ENCODE measurements around the gene AKNA.

AKNA gene

GRCh38 chr9:114409842-114410241 is 22.1 kb upstream of the AKNA start:
- TF ChIP-seq GATA2 (IDR thresholded peaks at IDR 0.05; ENCODE audit: low read depth, low read length) = no peak
- no peak for TF ChIP-seq GATA3 (IDR thresholded peaks at IDR 0.05; ENCODE audit: low read depth, low read length)

DNA sequence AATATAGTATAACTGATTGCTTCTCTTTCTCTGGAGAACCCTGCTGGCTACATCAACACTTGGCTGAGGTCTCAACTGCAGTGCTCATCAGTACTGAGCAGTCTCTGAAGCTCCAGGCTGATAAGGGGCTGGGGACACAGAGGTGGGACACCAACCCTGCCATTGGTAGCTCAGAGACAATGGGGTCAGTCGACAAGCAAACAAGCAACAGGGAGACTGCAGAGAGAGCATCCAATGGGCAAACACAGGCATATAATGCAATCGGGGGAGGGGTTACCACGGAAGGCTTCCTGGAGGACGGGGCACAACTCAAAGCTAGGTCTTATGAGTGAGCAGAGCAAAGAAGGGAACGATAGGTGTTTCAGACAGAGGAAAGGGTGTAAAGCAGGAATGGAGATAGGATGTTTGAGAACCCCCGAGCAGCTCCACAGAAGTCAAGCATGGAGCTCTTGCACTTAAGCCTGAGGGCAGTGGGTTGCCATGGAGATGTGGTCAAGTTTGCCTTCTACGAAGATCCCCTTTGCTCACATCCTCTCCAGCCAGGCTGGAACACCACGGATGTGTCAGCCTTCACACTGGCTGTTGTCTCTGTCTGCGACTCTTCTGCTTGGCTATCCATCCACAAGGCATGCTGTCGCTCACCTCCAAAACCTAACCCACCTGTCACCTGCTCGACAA is 21.5 kb upstream of the AKNA start:
- TF ChIP-seq GATA2 (IDR thresholded peaks at IDR 0.05; ENCODE audit: low read depth, low read length) = no peak
- TF ChIP-seq GATA3 (IDR thresholded peaks at IDR 0.05; ENCODE audit: low read depth, low read length) = no peak

- TF ChIP-seq GATA3 (IDR thresholded peaks at IDR 0.05; ENCODE audit: low read depth, low read length) (no peak), GATA2 (IDR thresholded peaks at IDR 0.05; ENCODE audit: low read depth, low read length) (no peak)
Observed at GRCh38 chr9:114408645-114409044, 20.9 kb upstream of the AKNA start.

DNA sequence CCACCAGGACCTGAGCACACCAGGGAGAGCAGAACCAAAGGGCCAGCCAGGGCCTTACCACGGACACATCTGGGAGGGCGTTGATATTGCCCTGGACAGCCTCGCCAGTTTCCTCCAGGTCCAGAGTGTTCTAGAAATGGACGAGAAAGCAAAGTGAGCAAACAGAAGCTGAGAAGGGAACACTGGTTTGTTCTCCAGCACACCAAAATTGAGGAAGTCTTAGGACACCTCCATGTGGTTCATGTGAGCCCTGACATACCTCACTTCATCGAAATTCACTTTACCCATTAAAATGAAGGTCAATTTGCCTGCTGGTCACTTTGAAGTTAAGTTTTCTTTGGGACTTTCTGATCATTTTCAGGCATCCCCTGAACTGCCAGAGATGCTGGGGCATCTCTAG is 20.1 kb upstream of the AKNA start:
- TF ChIP-seq GATA3 (IDR thresholded peaks at IDR 0.05; ENCODE audit: low read depth, low read length) (no peak), GATA2 (IDR thresholded peaks at IDR 0.05; ENCODE audit: low read depth, low read length) (no peak)

- TF ChIP-seq GATA3 (IDR thresholded peaks at IDR 0.05; ENCODE audit: low read depth, low read length) (no peak), GATA2 (IDR thresholded peaks at IDR 0.05; ENCODE audit: low read depth, low read length) (no peak)
Observed at GRCh38 chr9:114406441-114406840, 18.7 kb upstream of the AKNA start.

DNA sequence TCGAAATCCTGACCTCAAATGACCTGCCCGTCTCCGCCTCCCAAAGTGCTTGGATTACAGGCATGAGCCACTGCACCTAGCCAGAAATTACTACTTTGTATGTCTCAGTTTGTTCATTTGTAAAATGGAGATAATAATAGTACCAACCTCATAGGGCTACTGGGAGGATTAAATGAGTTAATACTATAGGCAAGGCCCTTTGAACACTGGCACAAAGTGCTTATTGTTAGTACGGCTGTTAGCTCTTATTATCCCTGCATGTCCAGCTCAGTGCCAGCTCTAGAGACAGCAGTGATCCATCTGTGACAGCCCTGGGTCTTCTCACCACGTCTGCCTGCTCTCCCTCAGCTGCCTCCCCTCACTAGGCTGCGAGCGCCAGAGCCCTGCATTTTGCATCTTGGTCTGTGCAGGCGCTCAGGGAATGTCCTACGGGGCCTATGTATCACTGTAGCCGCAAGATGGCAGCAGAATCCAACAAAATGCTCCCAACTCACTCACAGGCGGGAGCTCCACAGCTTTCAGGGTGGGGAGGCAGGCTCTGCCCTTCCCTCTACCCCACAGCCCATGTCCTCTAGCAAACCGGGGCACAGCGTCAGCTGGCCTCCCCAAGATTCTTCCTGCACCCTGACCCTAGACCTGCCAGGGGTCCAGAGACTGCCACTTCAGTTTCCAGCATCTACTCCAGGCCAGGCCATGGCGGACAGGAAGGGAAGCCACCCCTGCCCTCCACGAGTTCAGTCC is 17.7 kb upstream of the AKNA start:
- no peak for TF ChIP-seq GATA3 (IDR thresholded peaks at IDR 0.05; ENCODE audit: low read depth, low read length)
- no peak for TF ChIP-seq GATA2 (IDR thresholded peaks at IDR 0.05; ENCODE audit: low read depth, low read length)

GRCh38 chr9:114404531-114404930 is 16.7 kb upstream of the AKNA start:
- no peak for TF ChIP-seq GATA2 (IDR thresholded peaks at IDR 0.05; ENCODE audit: low read depth, low read length)
- no peak for TF ChIP-seq GATA3 (IDR thresholded peaks at IDR 0.05; ENCODE audit: low read depth, low read length)

DNA sequence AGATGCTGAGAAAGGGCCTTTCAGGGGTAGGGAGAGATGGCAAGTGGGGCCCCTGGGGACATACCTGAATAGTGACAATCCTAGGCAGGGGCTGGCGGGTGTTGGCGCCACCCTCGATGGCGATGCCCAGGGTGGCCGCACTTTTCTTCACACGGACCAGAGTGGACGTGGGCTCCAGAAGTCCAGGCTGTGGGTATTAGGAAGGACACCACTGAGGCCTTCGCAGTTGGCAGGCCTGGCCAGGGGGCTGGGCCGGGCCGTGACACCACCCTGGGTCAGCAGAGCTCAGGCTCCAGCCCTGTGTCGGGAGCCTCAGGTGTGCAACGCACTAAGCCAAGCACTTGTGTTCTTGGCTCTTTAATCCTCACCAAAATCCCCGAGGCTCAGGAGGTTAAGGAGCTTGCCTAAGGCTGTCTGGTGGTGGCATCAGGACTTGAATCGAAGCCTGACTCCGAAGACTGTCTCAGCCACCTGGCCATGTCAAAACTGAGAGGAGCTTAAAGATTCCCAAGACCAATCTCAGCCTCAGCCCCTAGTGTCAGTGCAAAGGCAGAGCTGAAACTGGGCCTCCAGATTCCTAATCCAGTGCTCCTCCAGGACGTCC is 15.5 kb upstream of the AKNA start:
- TF ChIP-seq GATA3 (IDR thresholded peaks at IDR 0.05; ENCODE audit: low read depth, low read length) (no peak), GATA2 (IDR thresholded peaks at IDR 0.05; ENCODE audit: low read depth, low read length) (no peak)

DNA sequence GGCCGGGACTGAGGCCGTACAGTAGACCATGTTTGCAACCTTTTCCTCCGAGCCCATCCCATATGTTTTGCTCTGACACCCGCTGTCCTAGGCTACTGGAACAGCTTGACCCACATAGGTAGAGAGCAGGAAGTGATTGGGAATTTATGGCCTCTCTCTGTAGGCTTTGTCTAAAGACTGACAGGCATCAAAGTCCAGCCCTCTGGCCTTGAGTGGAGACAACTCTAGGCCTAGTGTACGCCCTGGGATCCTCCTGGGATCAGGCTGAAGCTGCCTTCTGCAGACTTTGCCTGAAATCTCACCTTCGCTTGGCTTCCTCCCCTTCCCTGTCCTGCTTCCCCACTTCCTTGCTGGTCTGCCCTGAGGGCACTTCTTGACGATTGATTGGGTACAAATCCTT is 13.6 kb upstream of the AKNA start:
- no peak for TF ChIP-seq GATA3 (IDR thresholded peaks at IDR 0.05; ENCODE audit: low read depth, low read length)
- TF ChIP-seq GATA2 (IDR thresholded peaks at IDR 0.05; ENCODE audit: low read depth, low read length) = no peak

DNA sequence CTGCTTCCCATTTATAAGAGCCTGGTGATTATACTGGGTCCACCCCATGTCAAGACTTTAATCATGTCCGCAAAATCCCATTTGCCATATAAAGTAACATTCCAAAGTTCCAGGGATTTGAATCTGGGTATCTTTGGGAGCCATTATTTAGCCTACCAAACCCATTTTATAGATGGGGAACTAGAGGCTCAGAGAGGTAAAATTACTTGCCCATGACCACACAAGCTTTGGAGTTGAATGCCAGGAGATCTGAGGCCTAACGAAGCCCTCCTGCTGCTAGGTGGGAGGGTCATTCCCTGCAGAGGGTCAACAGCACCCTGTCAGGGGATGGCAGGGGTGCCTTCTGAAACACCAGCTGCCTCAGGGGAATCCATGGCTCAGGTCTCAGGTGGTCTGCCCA is 13.0 kb upstream of the AKNA start:
- no peak for TF ChIP-seq GATA2 (IDR thresholded peaks at IDR 0.05; ENCODE audit: low read depth, low read length)
- no peak for TF ChIP-seq GATA3 (IDR thresholded peaks at IDR 0.05; ENCODE audit: low read depth, low read length)

DNA sequence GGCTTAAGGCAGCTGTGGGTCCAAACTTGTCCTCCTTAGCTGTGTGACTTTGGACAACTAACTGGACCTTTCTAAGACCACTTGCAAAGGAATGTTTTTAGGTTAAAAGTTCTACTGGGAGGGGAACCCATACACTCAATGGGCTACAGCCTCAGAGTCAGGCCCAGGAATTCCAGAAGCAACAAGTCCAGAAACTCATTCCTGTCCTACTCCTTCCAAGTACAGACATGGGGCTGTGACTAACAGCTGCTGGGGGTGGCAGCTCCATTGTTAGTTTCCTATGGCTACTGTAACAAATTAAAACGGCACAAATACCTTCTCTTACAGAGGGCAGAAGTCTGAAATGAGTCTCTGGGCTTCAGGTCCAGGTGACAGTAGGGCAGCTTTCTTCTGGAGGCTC is 12.4 kb upstream of the AKNA start:
- TF ChIP-seq GATA2 (IDR thresholded peaks at IDR 0.05; ENCODE audit: low read depth, low read length) (no peak), GATA3 (IDR thresholded peaks at IDR 0.05; ENCODE audit: low read depth, low read length) (no peak)

DNA sequence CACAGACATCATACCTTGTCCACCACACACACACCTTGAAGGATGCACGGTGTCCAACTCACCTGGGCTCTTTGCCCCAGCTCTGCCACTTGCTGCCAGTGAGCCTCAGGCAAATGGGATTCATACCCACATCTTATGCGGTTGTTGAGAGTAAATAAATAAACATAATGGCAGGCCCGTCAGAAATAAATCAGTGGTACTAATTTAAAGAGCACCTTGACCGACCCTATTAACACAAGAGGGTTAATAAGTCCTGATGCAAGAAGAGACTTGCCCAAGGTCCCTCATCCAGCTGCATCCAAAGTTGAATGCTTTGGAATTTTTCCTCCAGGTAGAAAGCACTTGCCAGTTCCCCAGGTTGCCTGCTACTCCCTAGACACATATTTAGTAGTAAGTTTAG is 11.6 kb upstream of the AKNA start:
- TF ChIP-seq GATA3 (IDR thresholded peaks at IDR 0.05; ENCODE audit: low read depth, low read length) = no peak
- TF ChIP-seq GATA2 (IDR thresholded peaks at IDR 0.05; ENCODE audit: low read depth, low read length) = no peak

DNA sequence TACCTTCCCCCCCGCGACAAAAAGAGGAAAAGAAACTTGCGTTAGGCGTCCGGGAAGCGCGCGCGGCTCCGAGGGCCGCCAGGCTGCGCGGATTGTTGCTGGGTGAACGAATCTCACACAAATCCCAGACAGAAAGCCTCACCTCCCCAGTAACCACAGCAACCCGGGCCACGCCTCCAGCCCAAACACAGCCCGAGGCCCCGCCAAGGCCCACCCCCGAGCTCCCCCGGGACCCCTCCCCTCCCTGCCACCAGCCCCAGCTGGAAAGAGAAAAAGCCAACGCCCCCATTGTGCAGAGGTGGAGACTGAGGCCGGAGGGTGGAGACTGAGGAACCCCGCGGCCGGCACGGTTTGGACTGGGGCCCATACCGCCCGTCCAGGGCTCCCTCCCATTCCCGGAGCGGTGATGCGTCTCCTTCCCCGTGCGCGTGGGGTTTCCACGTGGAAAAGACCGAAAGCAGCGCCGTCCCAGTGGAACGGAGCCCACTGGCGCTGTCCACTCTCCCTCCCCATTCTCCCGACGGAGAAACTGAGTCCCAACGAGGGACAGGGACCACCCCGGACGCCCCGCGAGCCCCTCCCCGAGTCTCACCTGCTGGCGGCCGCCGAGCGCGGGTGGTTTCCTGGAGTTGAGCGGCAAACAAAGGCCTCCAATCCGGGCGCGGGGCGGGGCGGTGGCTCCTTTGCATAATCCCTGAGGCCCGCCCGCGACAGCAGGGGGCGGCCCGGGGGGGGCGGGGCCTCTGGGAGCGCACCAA is 10.2 kb upstream of the AKNA start:
- TF ChIP-seq GATA2 (IDR thresholded peaks at IDR 0.05; ENCODE audit: low read depth, low read length) = no peak
- TF ChIP-seq GATA3 (IDR thresholded peaks at IDR 0.05; ENCODE audit: low read depth, low read length) = no peak

GRCh38 chr9:114397219-114397847 is 9.6 kb upstream of the AKNA start:
- TF ChIP-seq GATA2 (IDR thresholded peaks at IDR 0.05; ENCODE audit: low read depth, low read length) (no peak), GATA3 (IDR thresholded peaks at IDR 0.05; ENCODE audit: low read depth, low read length) (no peak)

Data from SH-SY5Y (cell line).